Embryonic facial prominence (tissue), 1 donor: ENCODE measurements around the gene CDK5.

Source experiments
- DNase-seq: peaks from one replicate; pipeline ENCODE4 v3.0.0-alpha.2; 2016; ENCODE audit errors: extremely low spot score

The CDK5 gene

DNA sequence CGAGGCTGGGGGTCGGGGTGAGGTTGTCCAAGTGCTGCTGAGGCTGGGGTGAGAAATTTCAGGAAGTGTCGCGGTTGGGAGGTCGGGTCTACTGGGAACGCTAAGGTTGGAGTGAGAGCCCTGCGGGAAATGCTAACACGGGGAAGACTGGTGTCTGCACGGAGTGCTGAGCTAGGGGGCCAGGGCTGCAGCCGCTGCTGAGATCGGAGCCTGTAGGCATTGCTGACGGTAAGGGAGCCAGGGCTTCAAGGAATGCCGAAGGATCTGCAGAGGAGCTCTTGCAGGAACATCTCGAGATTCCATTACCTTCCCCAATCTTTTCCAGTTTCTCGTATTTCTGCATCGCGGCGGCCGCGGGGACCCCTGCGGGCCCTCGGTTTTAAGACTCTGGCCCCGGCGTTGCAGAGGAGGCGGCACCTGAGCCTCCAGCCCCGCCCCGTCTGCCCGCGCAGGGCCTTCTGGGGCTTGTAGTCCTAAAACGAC, at the start of gene CDK5:
TSS of gene CDK5 (minus strand) at position 392 of the 483 bp plus-strand sequence. CDS start at position 343, 49 bp downstream.
- no peak for DNase-seq

DNA sequence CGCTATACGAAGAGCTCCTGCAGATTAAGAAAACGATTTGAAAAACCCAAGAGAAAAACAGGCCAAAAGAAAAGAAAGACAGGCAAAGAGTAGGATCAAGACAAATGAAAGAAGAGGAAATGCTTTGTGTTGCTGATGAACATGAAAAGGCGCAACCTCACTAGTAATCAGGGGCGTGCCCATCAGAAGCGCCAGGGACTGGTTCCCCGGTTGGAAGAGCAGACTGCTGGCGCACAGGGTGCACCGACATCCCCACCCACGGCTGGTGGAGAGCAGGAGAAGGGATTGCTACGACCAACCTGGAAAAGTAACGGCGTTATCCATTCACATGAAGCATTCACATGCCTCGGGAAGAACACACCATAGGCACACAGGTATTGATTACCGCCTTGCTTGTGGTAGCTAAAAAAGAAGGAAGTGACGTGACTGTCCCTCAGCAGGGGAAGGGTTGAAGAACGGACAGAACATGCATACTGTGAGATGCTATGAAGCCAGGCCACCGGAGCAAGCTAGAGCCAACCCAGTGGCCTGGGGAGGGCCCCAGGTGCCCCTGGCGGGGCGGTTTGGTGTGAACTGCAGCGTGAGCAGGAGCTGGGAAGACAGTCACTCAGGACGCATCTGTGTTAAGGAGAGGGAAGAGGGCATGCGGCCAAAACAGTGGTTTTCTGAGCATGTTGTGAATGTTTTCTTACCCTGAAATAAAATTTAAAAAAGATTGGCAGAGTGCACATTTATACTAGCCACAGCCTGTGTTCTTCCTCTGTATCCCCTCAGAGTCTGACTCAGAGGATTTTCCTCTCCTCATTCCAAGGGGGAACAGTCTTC, 46.9 kb upstream of the CDK5 start:
- DNase-seq = no peak

DNA sequence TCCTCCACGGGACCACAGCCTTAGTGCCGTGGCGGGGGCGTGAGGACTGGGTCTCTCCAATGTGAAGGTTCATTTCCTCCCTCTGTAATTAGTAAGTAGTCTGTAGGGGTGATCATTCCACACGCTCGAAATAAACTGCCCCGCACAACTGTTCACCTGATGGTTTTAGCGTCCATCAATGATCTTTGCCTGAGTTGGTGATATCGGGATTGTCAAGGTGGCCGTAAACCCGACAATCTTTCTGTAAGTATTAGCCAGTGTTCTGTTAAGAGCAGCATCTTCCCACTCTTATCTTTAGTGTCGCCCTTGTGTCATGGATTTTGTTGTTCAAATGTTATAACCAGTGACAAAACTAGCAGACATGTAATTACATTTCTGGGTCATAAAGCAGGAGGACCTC, 46.3 kb upstream of the CDK5 start:
- no peak for DNase-seq

DNA sequence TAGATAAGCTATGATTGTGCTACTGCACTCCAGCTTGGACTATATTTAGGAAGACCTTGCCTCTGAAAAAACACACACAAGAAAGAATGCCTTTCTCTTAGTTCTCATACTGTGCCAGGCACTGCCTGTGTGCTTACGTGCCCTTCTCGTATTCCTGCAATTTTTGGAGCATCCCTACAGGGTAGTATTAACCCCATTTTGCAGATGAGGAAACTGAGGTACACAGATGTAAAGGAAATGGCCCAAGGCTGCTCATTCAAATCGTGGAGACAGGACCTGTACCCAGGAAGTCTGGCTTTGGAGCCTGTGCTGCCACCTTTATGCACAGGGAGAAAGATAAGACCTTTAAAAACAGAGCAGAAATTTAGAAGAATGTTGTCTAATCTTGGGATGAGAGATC, 45.3 kb upstream of the CDK5 start:
- DNase-seq = no peak

DNA sequence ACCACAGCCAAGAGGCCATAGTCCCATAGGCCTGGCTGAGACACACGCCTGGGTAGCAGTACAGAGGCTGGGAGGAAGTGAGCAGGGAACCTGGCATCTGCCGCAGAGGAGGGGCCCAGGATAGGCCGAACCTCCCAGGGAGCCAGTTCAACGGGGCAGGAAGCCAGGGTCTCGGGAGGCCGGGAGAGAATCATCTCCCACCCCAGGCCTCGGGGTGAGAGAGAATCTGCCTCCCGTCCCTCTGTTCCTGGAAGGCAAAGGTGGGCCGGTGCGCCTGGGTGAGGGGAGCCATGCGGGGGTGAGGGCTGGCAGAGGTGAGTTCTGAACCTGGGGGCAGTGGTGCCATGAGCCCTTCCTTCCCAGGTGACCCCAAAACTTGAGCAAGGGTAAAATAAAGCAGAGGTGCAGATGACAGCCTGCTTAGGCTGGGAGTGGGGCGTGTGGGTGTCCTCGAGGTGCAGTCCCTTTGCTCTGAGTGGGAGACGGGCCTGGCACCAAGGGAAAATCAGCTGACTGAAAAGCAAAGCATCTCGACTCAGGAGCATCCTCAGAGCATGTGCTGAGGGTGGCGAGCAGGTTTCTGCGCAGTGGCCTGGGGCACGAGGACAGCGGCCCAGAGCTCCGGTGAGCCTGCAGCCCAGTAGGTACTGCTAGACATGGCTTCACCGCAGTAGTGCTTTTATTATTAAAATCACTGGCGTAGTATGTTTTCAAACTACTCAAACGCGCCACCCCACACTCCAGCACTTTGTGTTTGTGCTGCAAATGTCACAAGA, 44.1 kb upstream of the CDK5 start:
- DNase-seq = no peak

DNA sequence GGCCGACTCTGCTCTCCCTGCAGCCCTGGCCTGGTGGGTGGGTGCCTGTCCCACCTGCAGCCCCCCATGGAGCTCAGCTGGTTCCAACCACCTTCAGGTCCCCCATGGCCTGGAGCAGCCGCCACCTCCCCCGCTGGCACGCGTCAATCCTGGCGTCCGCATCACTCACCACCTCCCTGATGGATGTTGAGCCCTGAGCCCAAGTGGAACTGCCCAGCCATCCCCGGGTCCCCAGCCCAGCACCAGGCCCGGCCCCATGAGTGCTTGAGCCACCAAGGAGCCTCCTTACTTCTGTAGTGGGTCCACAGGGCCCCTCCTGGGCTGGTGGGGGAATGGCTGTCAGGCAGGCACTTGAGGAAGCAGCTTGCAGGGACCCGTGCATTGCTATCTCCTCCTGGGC, 43.2 kb upstream of the CDK5 start:
- DNase-seq = no peak

DNA sequence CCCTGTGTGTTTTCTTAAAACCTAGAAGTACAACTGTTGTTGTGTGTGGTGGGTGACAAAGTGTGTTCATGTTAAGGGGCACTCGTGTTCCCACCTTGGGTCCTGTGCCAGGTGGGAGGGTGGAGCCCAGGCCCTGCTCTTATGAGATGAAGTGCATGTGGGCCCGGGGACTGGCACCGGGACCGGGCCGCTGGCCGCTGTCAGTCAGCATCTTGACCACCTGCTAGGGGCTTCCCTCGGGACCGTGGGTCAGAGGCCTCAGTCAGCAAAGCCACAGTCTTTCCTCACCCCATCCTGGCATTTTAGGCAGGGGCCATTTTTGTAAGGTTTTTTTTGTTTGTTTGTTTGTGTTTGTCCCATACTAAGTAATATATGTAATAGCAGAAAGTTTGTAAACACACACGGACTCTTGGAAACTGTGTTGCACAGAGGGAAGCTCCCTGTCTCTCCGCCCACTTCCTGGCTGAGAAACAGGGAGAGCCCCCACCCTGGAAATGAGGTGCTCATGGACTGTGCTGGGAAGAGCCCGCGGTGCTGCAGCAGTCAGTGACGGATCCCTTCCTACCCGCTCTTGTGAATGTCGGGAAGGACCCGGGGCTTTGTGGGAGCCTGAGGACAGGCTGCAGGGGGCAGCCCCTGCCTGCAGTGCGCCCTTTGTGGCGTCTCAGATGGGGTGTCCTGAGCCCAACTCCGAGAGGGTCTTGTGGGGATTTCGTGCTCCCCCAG, 42.0 kb upstream of the CDK5 start:
- no peak for DNase-seq

DNA sequence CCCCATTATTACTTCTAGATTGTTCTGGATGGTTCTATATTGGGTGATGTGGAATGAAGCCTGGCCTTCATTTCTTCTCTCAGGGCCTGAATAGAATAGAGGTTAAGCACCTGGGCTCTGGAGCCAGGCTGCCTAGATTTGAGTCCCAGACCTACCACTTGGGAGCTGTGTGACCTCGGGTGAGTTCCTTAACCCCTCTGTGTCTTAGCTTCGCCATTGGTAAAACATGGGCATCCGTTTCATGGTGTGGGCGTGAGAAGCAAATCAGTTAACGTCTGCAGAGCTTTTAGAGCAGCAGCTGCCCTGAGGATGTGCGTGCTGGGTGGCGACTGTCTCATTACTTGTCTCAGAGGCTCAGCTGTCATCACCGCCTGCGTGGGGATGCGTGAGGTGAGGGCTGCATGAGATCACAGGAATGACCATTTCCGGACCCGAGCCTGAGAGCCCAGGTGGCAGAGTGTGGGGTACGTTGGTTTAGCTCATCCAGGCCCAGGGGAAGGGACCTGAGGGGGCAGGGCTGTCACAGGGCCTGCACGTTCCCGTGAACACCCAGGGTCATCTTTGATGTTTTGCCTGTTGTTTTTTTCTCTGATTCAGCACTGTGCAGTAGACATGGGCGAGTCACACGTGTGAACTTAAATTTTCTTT, 38.3 kb upstream of the CDK5 start:
- no peak for DNase-seq

DNA sequence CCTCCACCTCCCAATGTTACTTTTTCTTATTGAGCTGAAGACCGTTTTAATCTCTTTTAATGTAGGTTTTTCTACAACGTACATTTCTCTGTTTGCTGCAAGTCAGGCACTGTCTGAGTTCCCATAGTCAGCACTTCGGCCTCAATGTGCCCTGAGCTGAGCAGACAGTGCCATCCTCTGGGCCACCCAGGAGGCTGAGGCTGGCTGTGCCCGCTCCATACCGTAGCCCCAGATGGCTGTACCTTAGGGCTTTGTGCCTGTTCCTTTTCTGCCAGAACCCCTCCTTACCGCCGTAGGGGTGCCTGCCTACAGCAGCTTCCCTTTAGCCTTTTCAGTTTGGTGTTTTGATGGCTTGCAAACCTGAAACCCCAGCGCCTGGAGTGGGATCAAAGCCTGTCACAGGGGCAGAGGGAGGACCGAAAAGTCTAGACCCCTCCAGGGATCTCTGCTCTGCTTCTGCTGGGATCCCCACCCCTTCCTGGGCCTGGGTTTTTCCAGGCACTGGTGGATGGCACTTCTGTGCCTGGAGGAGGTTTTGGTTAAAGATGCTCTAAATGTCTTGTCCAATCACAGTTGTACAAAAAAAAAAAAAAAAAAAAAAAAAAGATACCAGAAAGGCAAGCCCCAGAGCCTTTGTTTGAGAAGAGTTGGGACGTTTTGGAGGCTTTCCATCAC, 37.6 kb upstream of the CDK5 start:
- no peak for DNase-seq

DNA sequence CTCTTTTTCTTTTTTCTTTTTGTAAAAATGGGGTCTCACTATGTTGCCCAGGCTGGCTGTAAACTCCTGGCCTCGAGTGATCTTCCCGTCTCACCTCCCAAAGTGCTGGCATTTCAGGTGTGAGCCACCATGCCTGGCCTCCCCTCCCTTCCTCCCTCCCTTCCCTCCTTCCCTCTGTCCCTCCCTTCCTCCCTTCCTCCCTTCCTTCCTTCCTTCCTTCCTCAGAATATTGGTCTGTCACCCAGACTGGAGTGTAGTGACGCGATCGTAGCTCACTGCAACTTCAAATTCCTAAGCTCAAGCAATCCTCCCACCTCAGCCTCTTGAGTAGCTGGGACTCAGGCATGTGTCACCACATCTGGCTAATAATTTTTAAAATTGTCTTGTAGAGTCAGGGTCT, 37.0 kb upstream of the CDK5 start:
- no peak for DNase-seq

DNA sequence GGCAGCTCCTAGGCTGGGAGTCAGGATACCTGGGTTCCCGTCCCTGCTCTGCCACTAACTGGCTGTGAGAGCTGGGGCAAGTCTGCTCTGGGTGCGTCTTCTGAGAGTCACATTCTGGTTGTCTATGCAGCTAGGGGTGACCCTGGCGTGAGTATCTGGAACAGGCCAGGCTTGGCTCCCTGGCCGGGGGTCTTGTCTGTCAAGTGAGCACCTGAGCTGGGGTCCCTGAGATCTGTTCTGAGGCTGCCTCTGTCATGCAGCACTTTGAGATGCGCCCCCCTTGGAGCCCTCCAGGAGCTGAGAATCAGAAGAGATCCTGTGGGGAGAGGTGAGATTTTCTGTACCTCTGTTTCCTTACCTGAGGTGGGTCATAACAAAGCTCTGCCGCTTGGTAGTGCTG, 36.1 kb upstream of the CDK5 start:
- no peak for DNase-seq

DNA sequence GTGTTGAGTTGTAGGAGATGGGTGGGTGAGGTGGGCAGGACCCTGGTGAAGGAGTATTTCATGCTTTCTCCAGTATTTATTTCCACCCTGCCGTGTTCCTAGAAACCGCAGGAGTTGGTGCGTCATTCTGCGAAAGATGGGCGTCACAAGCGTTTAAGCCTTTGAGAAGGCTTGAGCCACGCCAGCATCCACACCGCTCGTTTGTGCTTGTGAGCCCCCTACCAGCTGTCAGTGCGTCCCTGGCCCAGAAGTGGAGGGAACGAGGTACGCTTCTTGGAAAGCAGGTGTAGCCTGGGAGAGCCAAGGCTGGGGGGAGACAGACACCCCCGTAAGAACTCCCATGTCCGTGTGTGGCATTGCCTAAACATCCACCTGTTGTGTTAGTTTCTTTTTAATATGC, 34.3 kb upstream of the CDK5 start:
- no peak for DNase-seq

DNA sequence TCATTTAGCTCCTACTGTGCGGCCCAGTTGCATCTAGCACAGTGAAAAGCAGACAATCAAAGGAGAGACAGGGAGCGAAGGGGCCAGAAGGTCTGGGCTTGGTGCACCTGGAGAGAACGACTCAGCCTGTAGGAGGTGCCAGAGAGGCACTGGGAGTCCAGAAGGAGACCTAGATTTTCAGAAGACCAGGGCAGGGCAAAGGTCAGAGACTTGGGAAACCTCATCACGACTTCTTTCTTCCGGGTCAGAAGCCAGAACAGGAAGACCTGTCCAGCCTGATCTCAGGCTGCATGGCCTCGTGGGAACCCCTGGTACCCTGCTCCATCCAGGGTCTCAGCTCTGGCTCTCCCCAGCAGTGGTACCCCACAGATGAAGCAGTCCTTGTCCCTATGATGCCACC, 33.7 kb upstream of the CDK5 start:
- DNase-seq = no peak

DNA sequence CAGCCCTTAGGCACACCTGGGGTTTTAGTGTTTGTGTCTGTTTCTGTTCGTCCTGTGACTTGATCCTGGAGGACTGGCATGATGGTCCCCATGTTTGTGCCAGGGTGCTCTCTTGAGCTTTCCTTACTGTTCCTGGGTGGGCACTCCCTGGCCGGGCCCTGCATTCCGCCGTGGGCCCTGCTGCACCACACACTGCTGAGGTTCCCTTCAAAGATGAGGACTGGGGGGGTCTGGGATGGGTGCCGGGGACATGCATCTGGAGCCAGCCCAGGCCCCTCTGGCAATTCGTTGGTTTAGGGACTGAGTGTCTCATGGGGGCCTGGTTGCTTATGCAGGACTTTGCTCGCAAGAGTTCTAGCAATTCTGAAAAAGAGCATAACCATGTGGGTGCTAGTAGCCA, 33.3 kb upstream of the CDK5 start:
- DNase-seq = no peak

DNA sequence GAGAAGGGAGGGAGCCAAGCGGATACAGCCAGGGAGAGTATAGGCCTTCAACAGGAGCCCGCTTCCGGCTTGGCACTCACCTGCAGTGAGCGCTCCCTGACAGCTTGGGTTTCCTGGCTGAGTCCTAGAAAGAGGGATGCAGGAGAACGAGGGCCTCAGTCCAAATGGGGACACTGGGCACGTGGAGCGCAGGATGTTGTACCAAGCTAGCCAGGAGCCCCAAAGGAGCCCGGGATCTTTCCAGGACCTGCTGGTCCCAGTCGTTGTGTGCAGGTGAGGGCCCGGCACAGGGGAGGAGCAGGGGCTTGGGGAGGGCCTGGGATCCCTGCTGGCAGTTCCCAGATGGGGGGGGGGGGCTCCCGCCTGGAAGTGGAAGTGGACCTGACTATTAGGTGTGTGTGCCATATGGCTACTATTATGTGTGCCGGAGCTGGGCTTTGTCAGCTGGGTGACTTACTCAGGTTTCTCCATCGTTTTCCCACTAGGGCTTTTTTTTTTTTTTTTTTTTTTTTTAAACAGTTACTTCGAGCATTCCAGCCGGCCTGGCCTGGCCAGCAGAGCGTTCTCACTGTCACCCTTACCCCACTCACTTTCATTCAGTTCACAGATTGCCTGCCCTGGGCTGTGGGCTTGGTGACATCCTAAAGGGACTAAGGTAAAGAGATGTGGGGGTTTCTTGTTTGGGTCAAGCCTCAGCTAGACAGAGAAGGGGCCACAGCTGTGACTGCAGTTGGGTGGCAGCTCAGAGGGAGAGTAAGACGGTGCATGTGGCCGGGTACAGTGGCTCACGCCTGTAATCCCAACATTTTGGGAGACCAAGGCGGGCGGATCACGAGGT, 32.4 kb upstream of the CDK5 start:
- no peak for DNase-seq

DNA sequence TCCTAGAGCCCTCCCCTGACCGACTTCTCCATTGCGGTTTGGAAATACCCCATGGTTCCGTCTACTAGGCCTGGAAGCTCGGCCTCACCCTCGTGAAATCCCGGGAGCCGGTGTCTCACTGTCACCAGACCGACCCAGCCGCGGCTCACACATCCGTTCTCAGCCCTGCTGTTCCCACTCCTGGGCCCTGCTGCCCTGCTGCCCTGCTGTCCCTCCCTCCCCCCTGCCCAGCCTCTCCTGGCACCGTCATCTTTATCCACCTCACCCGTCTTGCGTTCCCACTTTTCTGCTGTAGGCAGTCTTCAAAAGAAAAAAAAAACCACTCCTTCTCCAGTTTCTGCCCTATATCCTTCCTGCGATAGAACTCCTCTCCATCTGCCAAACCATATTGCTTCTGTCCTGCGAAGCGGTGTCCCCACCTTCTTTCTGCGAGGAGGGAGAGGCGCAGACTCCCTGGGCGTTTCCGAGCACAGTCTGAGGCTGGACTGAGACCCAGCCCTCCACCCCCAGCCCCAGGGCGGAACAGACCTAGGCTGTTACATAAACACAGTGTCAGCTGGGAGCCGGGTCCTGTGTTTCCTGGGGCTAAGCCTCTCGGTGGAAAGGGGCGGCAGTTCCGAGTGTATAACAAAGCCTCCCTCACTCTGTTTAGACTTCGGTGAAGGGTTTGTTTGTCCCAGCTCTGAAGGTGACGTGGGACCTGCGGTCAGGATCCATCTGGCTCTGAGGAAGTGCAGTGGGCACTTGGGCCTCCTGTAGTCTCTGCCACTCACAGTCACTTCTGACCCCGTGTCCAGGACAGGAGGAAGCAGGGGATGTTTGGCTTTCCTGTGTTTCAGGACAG, 31.4 kb upstream of the CDK5 start:
- no peak for DNase-seq

DNA sequence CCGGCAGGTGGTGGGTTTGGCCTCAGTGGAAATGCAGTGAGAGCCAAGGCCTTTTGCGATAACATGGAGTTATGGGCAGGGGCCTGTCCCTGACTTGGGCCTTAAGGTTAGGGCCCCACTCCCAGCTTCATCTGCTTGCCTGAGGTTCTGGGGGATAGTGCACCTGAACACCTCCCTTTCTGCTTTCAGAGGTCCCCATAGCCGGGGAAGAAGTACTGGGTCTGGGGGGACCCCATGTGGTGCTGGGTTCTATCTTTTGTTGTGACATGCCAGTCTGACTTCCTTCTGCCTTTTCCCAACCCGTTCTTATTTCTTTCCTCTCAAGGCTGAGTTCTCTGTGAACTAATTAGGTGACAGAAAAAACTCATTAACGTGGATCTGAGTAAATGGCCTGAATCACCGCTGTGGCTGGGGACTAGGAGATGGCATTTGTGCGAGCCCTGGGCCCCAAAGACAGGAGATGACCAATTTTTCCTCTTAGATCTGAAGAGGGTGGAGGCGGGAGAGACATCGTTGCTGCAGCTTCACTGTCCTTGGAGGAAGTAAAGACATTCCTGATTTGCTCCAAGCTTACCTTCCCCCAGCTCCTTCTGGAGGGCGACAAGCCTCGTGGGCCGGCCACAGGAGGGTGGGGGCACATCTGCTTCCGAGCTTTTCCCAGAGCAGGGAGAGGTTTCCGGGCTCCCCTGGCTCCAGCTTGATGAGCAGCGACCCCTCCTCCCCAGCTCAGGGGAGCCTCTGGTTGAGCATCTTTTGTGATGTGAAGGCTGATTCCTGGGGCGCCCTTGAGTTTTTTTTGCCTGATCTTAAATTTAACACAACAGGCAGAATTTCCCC, 30.5 kb upstream of the CDK5 start:
- no peak for DNase-seq

DNA sequence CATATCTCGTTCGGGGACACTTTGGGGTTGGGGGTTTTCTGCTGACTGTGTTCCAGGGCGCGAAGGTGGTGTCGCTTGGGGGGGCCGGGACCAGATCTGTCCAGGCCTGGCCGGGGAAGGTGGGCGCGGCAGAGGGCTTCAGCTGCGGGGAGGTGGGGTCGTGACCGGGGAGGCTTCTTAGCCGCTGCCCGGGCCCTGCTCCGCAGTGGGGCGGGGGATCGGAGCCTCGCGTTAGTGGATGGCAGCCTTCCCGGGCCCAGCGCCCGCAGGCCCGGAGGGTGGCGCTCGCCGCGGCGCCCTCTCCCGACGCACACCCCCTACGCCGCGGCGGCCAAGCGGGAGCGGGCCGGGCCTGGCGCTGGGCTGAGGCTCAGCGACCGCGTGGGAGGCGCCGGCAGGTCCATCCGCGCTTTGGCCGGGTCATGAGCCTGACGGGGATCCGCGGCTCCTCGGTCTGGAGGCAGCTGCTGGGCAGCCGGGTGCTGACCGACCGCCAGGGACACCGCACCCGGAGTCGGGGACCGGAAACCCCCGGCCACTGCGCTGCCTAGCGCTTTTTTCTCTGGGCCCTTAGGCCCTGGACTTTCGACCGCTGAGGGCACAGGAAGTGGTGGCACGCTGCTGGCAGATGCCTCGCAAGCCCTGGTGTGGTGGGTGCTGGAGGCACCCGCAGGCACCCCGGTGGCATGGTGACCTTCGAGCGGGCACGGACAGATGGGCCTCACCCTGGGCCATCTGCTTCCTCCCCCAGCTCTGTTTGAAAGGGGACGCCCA, 29.7 kb upstream of the CDK5 start:
- no peak for DNase-seq
